Measurements from ENCODE around the gene ADIPOQ. TPM values are rescaled to one million over a fixed set of nuclear protein-coding genes. Genes with fewer than 3 reads are reported as not detected.
"Not testable (repeated sequence)": the region's sequence is repeated elsewhere in the genome, so short reads cannot be mapped to it uniquely, and the experiment has no call there.

ADIPOQ gene
- total RNA-seq, 1 donor from 2014 or later = 8.2 TPM

- ATAC-seq (ENCODE audit: poor library complexity) = no peak
- DNase-seq = no peak
- intact Hi-C loops (cut with DNase I) = no loop called here
These were observed 17.2 kb upstream of the ADIPOQ start for GRCh38 chr3:186825294-186825821.

DNA sequence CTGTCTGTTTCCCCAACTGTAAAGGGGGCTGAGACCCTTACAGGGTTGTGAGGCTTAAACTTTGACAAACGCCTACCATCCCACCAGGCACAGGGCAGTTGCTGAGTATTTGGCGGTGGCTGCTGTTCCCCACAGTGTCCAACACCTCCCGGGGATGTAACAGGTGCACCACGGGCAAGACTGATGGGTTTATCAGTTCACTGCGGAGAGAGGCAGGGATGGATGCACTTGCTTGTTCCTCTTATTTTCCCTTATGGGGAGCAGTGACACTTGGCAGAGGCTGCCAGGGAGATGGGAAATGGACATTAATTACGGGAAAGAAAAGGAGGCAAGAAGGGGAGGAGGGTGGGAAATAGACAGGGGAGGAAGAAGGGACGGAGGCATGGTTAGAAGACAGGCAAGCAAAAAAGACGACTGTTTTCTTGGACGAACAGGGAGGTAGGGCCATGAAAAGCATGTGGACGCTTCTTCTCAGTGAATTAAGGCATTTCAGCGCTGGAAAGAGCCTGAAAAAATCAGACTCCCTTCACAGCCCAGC is 16.6 kb upstream of the ADIPOQ start:
- DNase-seq (no peak), ATAC-seq (ENCODE audit: poor library complexity) (no peak)
- intact Hi-C loops (cut with DNase I) = no loop called here

GRCh38 chr3:186826410-186826975 is 16.0 kb upstream of the ADIPOQ start:
- ATAC-seq (ENCODE audit: poor library complexity) (peak; percentile 36), DNase-seq (no peak)
- intact Hi-C loops (cut with DNase I) = no loop called here

DNA sequence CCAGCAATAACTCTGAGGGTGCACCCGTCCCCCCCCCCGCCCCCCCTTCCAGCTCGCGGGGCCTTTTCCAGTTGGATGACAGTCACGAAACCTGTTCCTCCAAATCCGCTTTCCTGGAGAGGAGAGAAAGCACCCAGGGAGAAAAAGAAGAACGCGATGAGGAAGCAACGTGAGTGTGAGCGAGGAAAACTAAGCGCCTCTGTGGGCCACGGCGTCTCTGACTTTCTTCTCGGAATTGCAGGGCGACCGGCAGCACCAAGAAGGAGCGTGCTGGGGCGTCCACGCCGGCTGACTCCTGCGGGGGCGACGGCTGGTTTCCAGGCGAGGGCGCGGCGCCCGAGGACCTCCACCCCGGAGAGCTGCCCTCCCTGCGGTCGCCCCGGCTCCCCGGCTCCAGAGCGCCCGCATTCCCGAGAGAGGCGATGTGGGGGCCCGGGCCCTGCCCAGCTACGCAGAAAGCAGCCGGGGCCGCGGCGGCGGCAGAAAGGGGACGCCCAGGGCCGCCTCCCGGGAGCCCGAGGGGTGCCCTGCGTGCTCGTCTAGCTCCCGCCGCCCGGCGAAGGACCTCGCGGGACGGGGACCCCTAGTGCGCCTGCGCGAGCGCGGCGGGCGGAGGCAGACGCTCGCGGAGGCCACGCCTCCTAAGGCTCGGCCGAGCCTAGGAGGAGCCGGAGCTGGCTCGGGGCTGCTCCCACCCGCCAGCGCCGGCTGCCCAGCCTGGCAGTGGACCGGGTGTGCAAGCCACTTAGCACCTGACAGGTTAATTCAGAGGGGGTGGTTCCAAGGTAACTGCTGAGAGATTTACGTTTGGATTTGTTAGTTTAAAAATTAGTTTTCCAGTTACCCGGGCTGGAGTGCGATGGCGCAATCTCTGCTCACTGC is 15.3 kb upstream of the ADIPOQ start:
- DNase-seq = peak; percentile 90
- intact Hi-C loops (cut with DNase I) = no loop called here

GRCh38 chr3:186828340-186828739 is 14.2 kb upstream of the ADIPOQ start:
- DNase-seq (no peak), ATAC-seq (ENCODE audit: poor library complexity) (no peak)
- intact Hi-C loops (cut with DNase I) = no loop called here

More for the DNA sequence above, 15.3 kb upstream of the ADIPOQ start:
- peak; percentile 98 for ATAC-seq (ENCODE audit: poor library complexity)

GRCh38 chr3:186831798-186832197 is 10.7 kb upstream of the ADIPOQ start:
- DNase-seq (no peak), ATAC-seq (ENCODE audit: poor library complexity) (no peak)
- intact Hi-C loops (cut with DNase I) = no loop called here

- ATAC-seq (ENCODE audit: poor library complexity) = no peak
- intact Hi-C loops (cut with DNase I) = no loop called here
- DNase-seq = no peak
These were observed 10.2 kb upstream of the ADIPOQ start for GRCh38 chr3:186832276-186832675.

- no peak for ATAC-seq (ENCODE audit: poor library complexity)
- intact Hi-C loops (cut with DNase I) = no loop called here
- no peak for DNase-seq
These were observed 2.5 kb upstream of the ADIPOQ start for GRCh38 chr3:186839874-186840641.

DNA sequence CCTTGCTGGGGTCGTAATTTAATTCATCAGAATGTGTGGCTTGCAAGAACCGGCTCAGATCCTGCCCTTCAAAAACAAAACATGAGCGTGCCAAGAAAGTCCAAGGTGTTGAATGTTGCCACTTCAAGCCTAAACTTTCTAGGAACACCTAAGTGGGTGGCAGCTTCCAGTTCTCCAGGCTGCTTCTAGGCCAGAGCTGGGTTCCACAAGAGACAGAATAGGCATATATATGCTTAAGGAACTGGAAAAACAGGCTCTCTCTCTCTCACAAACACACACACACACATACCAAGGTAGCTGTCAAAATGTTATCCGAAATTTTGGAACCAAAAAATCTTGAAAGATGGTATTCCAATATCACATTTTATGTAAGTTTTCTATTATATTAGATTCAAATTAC is 890 bp upstream of the ADIPOQ start:
- intact Hi-C loops (cut with DNase I) = no loop called here
- no peak for ATAC-seq (ENCODE audit: poor library complexity)
- DNase-seq = no peak

- ATAC-seq (ENCODE audit: poor library complexity) (no peak), DNase-seq (no peak)
- intact Hi-C loops (cut with DNase I) = no loop called here
These were observed 526 bp downstream of the ADIPOQ start for GRCh38 chr3:186843039-186843432.

DNA sequence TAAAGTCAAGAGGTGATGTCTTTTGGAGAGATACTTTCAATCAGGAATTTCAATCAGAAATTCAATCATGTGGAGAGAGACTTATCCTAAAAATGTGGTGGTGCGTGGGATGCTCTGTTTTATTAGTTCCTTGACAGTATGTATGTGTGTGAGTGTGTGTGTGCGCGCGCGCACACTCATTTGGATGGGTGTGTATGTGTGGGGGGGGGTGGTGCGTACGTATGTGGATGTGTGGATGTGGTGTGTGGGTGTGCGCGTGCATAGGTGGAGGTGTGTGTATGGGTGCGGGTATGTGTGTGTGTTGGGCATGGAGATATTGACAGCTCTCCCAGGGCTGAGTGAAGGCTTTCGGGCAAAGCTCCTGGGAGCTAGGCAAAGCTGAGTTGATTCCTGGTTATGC is 2.4 kb downstream of the ADIPOQ start:
- no peak for ATAC-seq (ENCODE audit: poor library complexity)
- intact Hi-C loops (cut with DNase I) = loop anchor here (5.0 kb wide), 1 partner anchor 317 kb away; no protein-coding TSS in a partner anchor

GRCh38 chr3:186845756-186846155 is 3.2 kb downstream of the ADIPOQ start:
- ATAC-seq (ENCODE audit: poor library complexity) = no peak
- DNase-seq = no peak
- intact Hi-C loops (cut with DNase I) = loop anchor here (5.0 kb wide), 1 partner anchor 317 kb away; no protein-coding TSS in a partner anchor

More for the DNA sequence above, 2.4 kb downstream of the ADIPOQ start:
- DNase-seq = no peak

GRCh38 chr3:186847437-186847836 is 4.9 kb downstream of the ADIPOQ start:
- ATAC-seq (ENCODE audit: poor library complexity) = no peak
- intact Hi-C loops (cut with DNase I) = loop anchor here (5.0 kb wide), 1 partner anchor 315 kb away; no protein-coding TSS in a partner anchor
- DNase-seq = no peak

DNA sequence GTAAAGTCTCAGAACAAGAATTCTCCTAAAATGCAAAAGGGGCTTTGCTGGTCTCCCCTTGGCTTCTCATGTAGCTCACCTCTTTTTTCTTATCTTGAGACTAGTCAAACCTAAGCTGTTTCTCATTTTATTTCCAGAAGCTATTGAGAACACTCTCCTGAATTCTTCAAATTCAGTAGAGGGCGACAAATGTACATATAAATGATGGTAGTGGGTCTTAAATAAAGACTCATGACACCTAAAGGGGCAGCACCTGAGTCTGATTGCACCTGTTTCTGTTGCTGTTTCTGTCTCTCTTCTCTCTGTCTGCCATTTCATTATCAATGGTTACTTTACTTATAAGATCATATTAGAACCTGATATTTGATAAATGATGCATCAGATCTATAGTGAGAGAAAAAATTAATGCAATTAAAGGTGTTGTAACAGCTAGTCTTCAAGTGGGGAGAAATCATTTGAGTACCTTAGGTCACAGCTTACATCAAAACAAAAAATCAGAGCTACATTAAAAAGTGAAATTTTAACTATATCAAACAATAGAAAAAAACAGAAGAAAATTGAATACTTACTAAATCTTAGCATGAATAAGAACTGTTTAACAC is 7.0 kb downstream of the ADIPOQ start:
- no peak for DNase-seq
- intact Hi-C loops (cut with DNase I) = loop anchor here (5.0 kb wide), 1 partner anchor 313 kb away; no protein-coding TSS in a partner anchor
- peak; percentile 80 for ATAC-seq (ENCODE audit: poor library complexity)

DNA sequence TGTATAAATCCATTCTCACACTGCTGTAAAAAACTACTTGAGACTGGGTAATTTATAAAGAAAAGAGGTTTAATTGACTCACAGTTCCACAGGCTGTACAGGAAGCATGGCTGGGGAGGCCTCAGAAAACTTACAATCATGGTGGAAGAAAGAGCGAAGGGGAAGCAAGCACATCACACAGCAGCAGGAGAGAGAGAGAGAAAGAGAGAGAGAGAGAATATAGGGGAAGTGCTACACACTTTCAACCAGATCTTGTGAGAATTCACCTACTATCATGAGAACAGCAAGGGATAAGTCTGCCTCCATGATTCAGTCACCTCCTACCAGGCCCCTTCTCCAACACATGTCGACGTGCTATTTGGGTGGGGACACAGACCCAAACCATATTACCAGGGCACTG is 9.3 kb downstream of the ADIPOQ start:
- not testable (repeated sequence) for DNase-seq; ATAC-seq (ENCODE audit: poor library complexity)
- intact Hi-C loops (cut with DNase I) = loop anchor here (10.0 kb wide), 1 partner anchor 73 kb away; no protein-coding TSS in a partner anchor

DNA sequence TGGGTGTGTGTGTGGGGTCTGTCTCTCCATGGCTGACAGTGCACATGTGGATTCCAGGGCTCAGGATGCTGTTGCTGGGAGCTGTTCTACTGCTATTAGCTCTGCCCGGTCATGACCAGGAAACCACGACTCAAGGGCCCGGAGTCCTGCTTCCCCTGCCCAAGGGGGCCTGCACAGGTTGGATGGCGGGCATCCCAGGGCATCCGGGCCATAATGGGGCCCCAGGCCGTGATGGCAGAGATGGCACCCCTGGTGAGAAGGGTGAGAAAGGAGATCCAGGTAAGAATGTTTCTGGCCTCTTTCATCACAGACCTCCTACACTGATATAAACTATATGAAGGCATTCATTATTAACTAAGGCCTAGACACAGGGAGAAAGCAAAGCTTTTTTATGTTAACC is 10.5 kb downstream of the ADIPOQ start:
- no peak for DNase-seq
- ATAC-seq (ENCODE audit: poor library complexity) = no peak
- intact Hi-C loops (cut with DNase I) = loop anchor here (10.0 kb wide), 1 partner anchor 72 kb away; no protein-coding TSS in a partner anchor

- intact Hi-C loops (cut with DNase I) = loop anchor here (10.0 kb wide), 1 partner anchor 71 kb away; no protein-coding TSS in a partner anchor
- ATAC-seq (ENCODE audit: poor library complexity) = no peak
These were observed 11.6 kb downstream of the ADIPOQ start for GRCh38 chr3:186854146-186854545.

GRCh38 chr3:186854954-186855353 is 12.4 kb downstream of the ADIPOQ start:
- ATAC-seq (ENCODE audit: poor library complexity) (no peak), DNase-seq (no peak)
- intact Hi-C loops (cut with DNase I) = loop anchor here (10.0 kb wide), 1 partner anchor 70 kb away; no protein-coding TSS in a partner anchor

More at GRCh38 chr3:186854146-186854545, 11.6 kb downstream of the ADIPOQ start:
- no peak for DNase-seq

Data from Right ventricle myocardium superior (tissue), 1 donor.